Keratinocyte (primary cell): ENCODE data around the gene OTOG. TPM values are rescaled to one million over a fixed set of nuclear protein-coding genes. Genes with fewer than 3 reads are reported as not detected.

Experiments
- DNase-seq: peaks from one replicate; pipeline ENCODE4 v3.0.0-alpha.2; 2011; ENCODE audit warnings: low read depth, missing footprints, low spot score
- FAIRE-seq: peaks from 2 replicates; lab custom pipeline; 2011; peaks lifted over from hg19 to GRCh38; lab: Jason Lieb, UNC
- H2AFZ ChIP-seq: 2 replicates; pipeline ENCODE4 v1.6.0; 2012; ENCODE audit warnings: low read length, control low read depth, inconsistent platforms; ENCODE audit not compliant: control insufficient read depth
- H3K27ac ChIP-seq: 2 replicates; pipeline ENCODE4 v1.5.1; 2011; ENCODE audit warnings: low read length; ENCODE audit not compliant: control insufficient read depth, insufficient read depth
- H3K27me3 ChIP-seq: 3 replicates; pipeline ENCODE4 v1.6.0; 2011; ENCODE audit warnings: low read length; ENCODE audit not compliant: control insufficient read depth, insufficient read depth; ENCODE audit errors: extremely low read depth
- H3K36me3 ChIP-seq, 2 experiments: 2 replicates in 1 of 2; 3 replicates in 1 of 2; pipeline ENCODE4 v1.5.1; 2011; ENCODE audit warnings: low read length in 2 of 2, mild to moderate bottlenecking in 1 of 2; ENCODE audit not compliant: control insufficient read depth in 2 of 2, insufficient read depth in 2 of 2; ENCODE audit errors: extremely low read depth in 1 of 2
- H3K4me1 ChIP-seq: 3 replicates; pipeline ENCODE4 v1.5.1; 2011; ENCODE audit warnings: low read length; ENCODE audit not compliant: control insufficient read depth, insufficient read depth; ENCODE audit errors: extremely low read depth
- H3K4me2 ChIP-seq: 3 replicates; pipeline ENCODE4 v1.6.0; 2011; ENCODE audit warnings: low read depth, low read length; ENCODE audit not compliant: control insufficient read depth, insufficient read depth; ENCODE audit errors: extremely low read depth
- H3K4me3 ChIP-seq, 3 experiments: fragments of 200-600 bp in 1 of 3; sonication (generic) in 1 of 3; 2 replicates in 2 of 3; 3 replicates in 1 of 3; pipeline ENCODE4 v1.5.1; 2011 to 2016; ENCODE audit warnings: low read length in 3 of 3, mild to moderate bottlenecking in 3 of 3, control low read depth in 2 of 3, inconsistent platforms in 1 of 3, low read depth in 1 of 3, mixed read lengths in 1 of 3, mixed run types in 1 of 3, moderate library complexity in 1 of 3; ENCODE audit not compliant: control insufficient read depth in 2 of 3, insufficient read depth in 2 of 3; ENCODE audit errors: extremely low read depth in 1 of 3
- H3K79me2 ChIP-seq: 2 replicates; pipeline ENCODE4 v1.6.0; 2012; ENCODE audit warnings: low read length; ENCODE audit not compliant: control insufficient read depth, insufficient read depth
- H3K9ac ChIP-seq: 3 replicates; pipeline ENCODE4 v1.6.0; 2011; ENCODE audit warnings: low read length; ENCODE audit not compliant: control insufficient read depth, insufficient read depth; ENCODE audit errors: extremely low read depth
- H3K9me1 ChIP-seq: 3 replicates; pipeline ENCODE4 v1.6.0; 2011; ENCODE audit warnings: low read length; ENCODE audit not compliant: control insufficient read depth, insufficient read depth; ENCODE audit errors: extremely low read depth
- H3K9me3 ChIP-seq: 2 replicates; pipeline ENCODE4 v1.5.1; 2012; ENCODE audit warnings: low read depth, low read length; ENCODE audit not compliant: control insufficient read depth
- H4K20me1 ChIP-seq: 3 replicates; pipeline ENCODE4 v1.6.0; 2011; ENCODE audit warnings: low read length; ENCODE audit not compliant: control insufficient read depth, insufficient read depth; ENCODE audit errors: extremely low read depth
- CTCF ChIP-seq, 3 experiments: IDR thresholded peaks in 1 of 3; conservative IDR thresholded peaks in 1 of 3; optimal IDR thresholded peaks in 1 of 3; 2 replicates in 2 of 3; 3 replicates in 1 of 3; pipeline versions ENCODE3 to v1.5.1; 2011; ENCODE audit warnings: low read length in 3 of 3, mild to moderate bottlenecking in 3 of 3, moderate library complexity in 2 of 3, control low read depth in 1 of 3, inconsistent platforms in 1 of 3; ENCODE audit not compliant: insufficient read depth in 2 of 3; ENCODE audit errors: extremely low read depth in 1 of 3
- EZH2 ChIP-seq: IDR thresholded peaks from one replicate; pipeline ENCODE4 v1.6.1; 2012; ENCODE audit warnings: inconsistent platforms, mild to moderate bottlenecking, low read length, moderate library complexity
- dilution Hi-C: fragments of 300-500 bp; cut with MboI; formaldehyde crosslinking; loops from one replicate; pipeline ENCODE4 v1.7.0; 2020; ENCODE audit warnings: low sequenced_read_pairs; ENCODE audit not compliant: extremely low pct_ligation_motif_present
- polyA plus RNA-seq, 5 experiments: library from polyadenylated mRNA; depleted of rRNA in 3 of 5; stranded (reverse) in 3 of 5; stranded (forward) in 1 of 5; unstranded in 1 of 5; fragments of >200 nt; gene quantifications; 1 replicate in 1 of 5; 2 replicates in 3 of 5; 3 replicates in 1 of 5; pipeline versions ENCODE4 v1.2.1 to v1.2.3, GENCODE V29; 2011 to 2012; ENCODE audit warnings: missing spikeins in 2 of 5, low read depth in 1 of 5, low replicate concordance in 1 of 5

OTOG gene
- polyA plus RNA-seq, 1 donor (not counting 4 experiments of a cell fraction or from before 2014, with no cell fraction given): not detected

DNA sequence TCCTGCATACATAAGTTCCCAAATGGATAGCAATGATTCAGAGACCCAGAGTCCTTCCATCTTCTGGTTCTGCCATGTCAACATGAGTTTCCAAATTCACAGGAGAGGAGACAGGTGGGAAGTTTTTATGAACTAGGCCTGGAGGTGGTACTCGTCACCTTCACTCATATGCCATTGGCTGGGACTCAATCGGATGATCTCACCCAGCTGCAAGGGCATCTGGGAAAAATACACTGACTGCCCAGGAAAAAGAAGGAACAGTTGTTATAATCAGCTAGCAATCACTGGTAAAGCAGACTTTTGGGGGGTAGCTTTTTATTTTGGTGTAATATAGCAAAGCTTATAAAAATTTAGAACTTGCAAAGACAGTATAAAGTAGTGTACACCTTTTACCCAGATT lies 83.9 kb downstream of the OTOG start:
- Histone ChIP-seq H3K4me2 (no peak overlapping the region), H4K20me1 (no peaks in the 10 kb centered on the region), H3K4me3 (no peak overlapping the region), H3K9ac (no peak overlapping the region), H3K27me3 (peaks cover 3% of the 10 kb centered on the region), H3K4me1 (no peaks in the 10 kb centered on the region), H3K36me3 (no peaks in the 10 kb centered on the region), H3K9me1 (no peaks in the 10 kb centered on the region), H3K9me3 (no peaks in the 10 kb centered on the region), H2AFZ (no peak overlapping the region), H3K79me2 (no peaks in the 10 kb centered on the region), H3K27ac (no peak overlapping the region)
- dilution Hi-C loops: no loop called here
- FAIRE-seq (no peak), DNase-seq (no peak)
- TF ChIP-seq CTCF (optimal IDR thresholded peaks at IDR 0.05 in 1 of 3, IDR thresholded peaks at IDR 0.05 in 1 of 3, conservative IDR thresholded peaks at IDR 0.05 in 1 of 3; ENCODE audit: extremely low read depth in 1 of 3, insufficient read depth in 2 of 3, low read length in 3 of 3) (no peak), EZH2 (no peak)

DNA sequence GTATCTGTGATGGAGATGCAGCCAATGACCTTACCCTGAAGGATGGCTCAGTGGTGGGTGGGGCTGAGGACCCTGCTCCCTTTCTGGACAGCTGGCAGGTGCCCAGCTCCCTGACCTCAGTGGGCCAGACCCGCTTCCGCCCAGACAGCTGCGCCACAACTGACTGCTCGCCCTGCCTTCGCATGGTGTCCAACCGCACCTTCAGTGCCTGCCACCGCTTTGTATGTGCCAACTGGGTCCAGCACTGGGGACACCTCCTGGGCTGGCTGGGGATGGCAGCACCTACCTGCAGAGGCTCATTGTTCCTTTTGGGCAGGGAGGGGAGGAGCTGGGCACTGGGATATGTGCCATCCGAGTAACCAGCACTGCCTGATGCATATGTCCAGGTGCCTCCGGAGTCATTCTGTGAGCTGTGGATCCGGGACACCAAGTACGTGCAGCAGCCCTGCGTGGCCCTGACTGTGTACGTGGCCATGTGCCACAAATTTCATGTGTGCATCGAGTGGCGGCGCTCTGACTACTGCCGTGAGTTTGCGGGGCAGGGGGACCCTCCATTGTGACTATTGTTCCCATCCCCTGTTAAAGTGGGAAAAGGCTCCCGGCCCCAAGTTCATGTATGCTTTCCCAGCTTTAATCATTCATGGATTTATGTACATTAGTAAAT lies 84.8 kb downstream of the OTOG start:
- Histone ChIP-seq H3K9me3 (no peaks in the 10 kb centered on the region), H3K27ac (no peak overlapping the region), H3K4me3 (no peak overlapping the region), H3K4me2 (no peak overlapping the region), H2AFZ (no peak overlapping the region), H3K27me3 (peaks cover 3% of the 10 kb centered on the region), H3K9ac (no peak overlapping the region), H3K4me1 (no peaks in the 10 kb centered on the region), H3K79me2 (no peaks in the 10 kb centered on the region), H3K36me3 (no peaks in the 10 kb centered on the region), H4K20me1 (no peaks in the 10 kb centered on the region), H3K9me1 (no peaks in the 10 kb centered on the region)
- dilution Hi-C loops: no loop called here
- FAIRE-seq (no peak), DNase-seq (no peak)
- TF ChIP-seq CTCF (optimal IDR thresholded peaks at IDR 0.05 in 1 of 3, IDR thresholded peaks at IDR 0.05 in 1 of 3, conservative IDR thresholded peaks at IDR 0.05 in 1 of 3; ENCODE audit: extremely low read depth in 1 of 3, insufficient read depth in 2 of 3, low read length in 3 of 3) (no peak), EZH2 (no peak)
